IPS-15b (cell line): ENCODE results near the gene HAUS7.

Experiments used
- H3K27me3 ChIP-seq: one replicate; pipeline ENCODE4 v1.6.1; 2013; ENCODE audit warnings: low read length; ENCODE audit not compliant: control insufficient read depth, insufficient read depth
- H3K36me3 ChIP-seq: one replicate; pipeline ENCODE4 v1.6.1; 2013; ENCODE audit warnings: low read length; ENCODE audit not compliant: control insufficient read depth, insufficient read depth
- H3K4me1 ChIP-seq: one replicate; pipeline ENCODE4 v1.6.1; 2013; ENCODE audit warnings: mild to moderate bottlenecking, low read length; ENCODE audit not compliant: control insufficient read depth, insufficient read depth
- H3K4me3 ChIP-seq: one replicate; pipeline ENCODE4 v1.5.1; 2013; ENCODE audit warnings: low read depth, low read length
- H3K9ac ChIP-seq: one replicate; pipeline ENCODE4 v1.6.1; 2013; ENCODE audit warnings: low read depth, mild to moderate bottlenecking, low read length
- H3K9me3 ChIP-seq: one replicate; pipeline ENCODE4 v1.6.1; 2013; ENCODE audit warnings: mild to moderate bottlenecking, low read length; ENCODE audit not compliant: control insufficient read depth, insufficient read depth

The HAUS7 gene

DNA sequence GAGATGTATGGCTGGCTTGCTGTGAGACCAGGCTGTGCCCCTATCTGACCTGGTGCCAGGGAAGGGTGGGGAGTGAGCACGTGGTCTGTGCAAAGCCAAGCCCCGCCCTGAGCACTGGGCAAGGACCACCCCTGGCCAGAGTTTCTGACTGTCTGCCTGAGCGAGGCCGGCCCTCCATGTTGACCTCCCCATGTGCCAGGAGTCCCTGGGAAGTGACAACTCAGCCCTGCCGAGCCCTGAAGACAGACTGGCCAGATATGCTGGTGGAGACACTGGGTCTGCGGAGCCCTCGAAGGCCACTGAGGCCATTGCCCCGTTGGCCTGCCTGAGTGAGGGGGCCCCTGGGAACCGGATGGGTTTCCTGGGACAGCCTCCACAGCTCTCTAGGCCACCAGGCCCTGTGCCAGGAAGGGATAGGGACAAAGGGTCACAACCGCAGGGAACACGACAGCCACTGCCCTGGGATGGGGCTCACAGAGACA is 17.3 kb upstream of the HAUS7 start:
- Histone ChIP-seq H3K4me1 (no peaks in the 10 kb centered on the region), H3K9me3 (no peaks in the 10 kb centered on the region), H3K9ac (no peak overlapping the region), H3K27me3 (no peaks in the 10 kb centered on the region), H3K4me3 (no peak overlapping the region), H3K36me3 (no peaks in the 10 kb centered on the region)

GRCh38 chrX:153486171-153486570 is 15.8 kb upstream of the HAUS7 start:
- Histone ChIP-seq H3K4me1 (no peaks in the 10 kb centered on the region), H3K27me3 (no peaks in the 10 kb centered on the region), H3K4me3 (no peak overlapping the region), H3K36me3 (no peaks in the 10 kb centered on the region), H3K9me3 (no peaks in the 10 kb centered on the region), H3K9ac (no peak overlapping the region)

- Histone ChIP-seq H3K9me3 (no peaks in the 10 kb centered on the region), H3K4me1 (no peaks in the 10 kb centered on the region), H3K4me3 (no peak overlapping the region), H3K36me3 (no peaks in the 10 kb centered on the region), H3K9ac (no peak overlapping the region), H3K27me3 (no peaks in the 10 kb centered on the region)
Measured at GRCh38 chrX:153485396-153486080, 15.2 kb upstream of the HAUS7 start.

- no peak overlapping the region for H3K9ac ChIP-seq
- no peaks in the 10 kb centered on the region for H3K36me3 ChIP-seq
- H3K27me3 ChIP-seq = no peaks in the 10 kb centered on the region
- H3K4me1 ChIP-seq = peaks cover 2% of the 10 kb centered on the region
- peaks cover 2% of the 10 kb centered on the region for H3K9me3 ChIP-seq
- H3K4me3 ChIP-seq = no peak overlapping the region
Measured at GRCh38 chrX:153482376-153483015, 12.1 kb upstream of the HAUS7 start.

DNA sequence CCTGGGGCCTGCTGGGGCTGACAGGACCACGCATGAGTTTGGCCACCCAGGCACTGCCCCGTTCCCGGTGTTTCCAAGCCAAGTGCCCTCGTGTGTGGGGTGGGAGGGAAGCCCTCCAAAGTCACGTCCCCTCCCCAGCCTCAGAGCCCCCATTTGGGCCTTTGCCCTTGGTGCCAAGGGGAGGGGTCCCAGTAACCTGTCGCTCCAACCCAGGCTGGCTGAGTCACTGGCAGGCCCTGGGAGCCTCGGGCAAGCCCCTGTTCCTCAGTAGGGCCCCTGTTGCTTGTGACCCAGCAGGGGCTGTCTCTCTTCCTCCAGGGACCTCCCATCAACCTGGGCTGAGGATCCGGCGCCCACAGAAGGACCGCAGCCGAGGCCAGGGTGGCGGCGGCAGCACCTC is 10.7 kb upstream of the HAUS7 start:
- Histone ChIP-seq H3K4me1 (peaks cover 4% of the 10 kb centered on the region), H3K27me3 (peaks cover 4% of the 10 kb centered on the region), H3K36me3 (no peaks in the 10 kb centered on the region), H3K4me3 (no peak overlapping the region), H3K9ac (no peak overlapping the region), H3K9me3 (peaks cover 5% of the 10 kb centered on the region)

DNA sequence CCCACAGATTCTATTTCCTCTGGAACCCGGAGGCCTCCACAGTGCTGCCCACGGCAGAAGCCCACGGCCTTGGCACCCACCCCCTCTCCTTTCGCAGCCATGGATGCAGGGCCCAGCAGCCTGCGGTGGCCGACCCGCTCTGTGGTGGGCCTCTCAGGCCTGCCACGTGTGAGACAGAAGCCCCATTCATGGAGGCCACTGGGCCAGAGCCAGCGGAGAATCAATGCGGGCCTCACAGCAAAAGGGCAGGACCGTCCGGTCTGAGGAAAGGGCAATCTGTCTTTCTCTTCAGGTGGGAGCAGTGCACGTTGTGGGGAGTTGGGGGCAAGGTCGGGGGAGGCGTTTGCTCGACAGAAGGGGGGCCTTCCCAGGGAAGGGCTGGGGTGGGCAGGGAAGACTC is 8.4 kb upstream of the HAUS7 start:
- Histone ChIP-seq H3K4me3 (no peak overlapping the region), H3K27me3 (peaks cover 10% of the 10 kb centered on the region), H3K4me1 (peaks cover 4% of the 10 kb centered on the region), H3K9me3 (peaks cover 5% of the 10 kb centered on the region), H3K36me3 (no peaks in the 10 kb centered on the region), H3K9ac (no peak overlapping the region)

DNA sequence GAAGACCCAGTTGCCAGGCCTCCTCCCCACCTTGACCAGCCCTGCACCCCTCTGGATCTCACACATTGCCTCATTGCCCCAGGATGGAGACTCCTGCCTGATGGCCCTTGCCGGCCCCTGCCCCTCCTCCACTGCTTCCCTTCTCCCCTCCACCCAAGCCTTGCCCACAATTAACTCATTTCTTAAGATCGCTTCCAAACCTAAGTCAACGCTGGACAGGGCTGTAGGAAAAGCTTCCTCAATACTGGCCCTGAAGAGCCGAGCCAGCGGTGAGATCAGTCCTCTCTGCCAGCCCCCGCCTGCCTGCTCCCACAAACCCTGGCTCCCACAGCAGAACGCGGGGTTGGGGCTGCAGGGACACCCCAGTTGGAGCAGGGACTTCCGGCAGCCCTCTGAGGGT is 7.5 kb upstream of the HAUS7 start:
- Histone ChIP-seq H3K4me3 (no peak overlapping the region), H3K27me3 (peaks cover 10% of the 10 kb centered on the region), H3K9ac (no peak overlapping the region), H3K36me3 (no peaks in the 10 kb centered on the region), H3K4me1 (peaks cover 4% of the 10 kb centered on the region), H3K9me3 (peaks cover 5% of the 10 kb centered on the region)

GRCh38 chrX:153477364-153477857 is 7.0 kb upstream of the HAUS7 start:
- H3K9ac ChIP-seq = no peak overlapping the region
- peaks cover 5% of the 10 kb centered on the region for H3K9me3 ChIP-seq
- H3K27me3 ChIP-seq = peaks cover 10% of the 10 kb centered on the region
- H3K4me1 ChIP-seq = peaks cover 4% of the 10 kb centered on the region
- no peaks in the 10 kb centered on the region for H3K36me3 ChIP-seq
- no peak overlapping the region for H3K4me3 ChIP-seq

GRCh38 chrX:153476666-153477363 is 6.4 kb upstream of the HAUS7 start:
- H3K4me3 ChIP-seq = no peak overlapping the region
- no peak overlapping the region for H3K9ac ChIP-seq
- H3K27me3 ChIP-seq = peaks cover 10% of the 10 kb centered on the region

DNA sequence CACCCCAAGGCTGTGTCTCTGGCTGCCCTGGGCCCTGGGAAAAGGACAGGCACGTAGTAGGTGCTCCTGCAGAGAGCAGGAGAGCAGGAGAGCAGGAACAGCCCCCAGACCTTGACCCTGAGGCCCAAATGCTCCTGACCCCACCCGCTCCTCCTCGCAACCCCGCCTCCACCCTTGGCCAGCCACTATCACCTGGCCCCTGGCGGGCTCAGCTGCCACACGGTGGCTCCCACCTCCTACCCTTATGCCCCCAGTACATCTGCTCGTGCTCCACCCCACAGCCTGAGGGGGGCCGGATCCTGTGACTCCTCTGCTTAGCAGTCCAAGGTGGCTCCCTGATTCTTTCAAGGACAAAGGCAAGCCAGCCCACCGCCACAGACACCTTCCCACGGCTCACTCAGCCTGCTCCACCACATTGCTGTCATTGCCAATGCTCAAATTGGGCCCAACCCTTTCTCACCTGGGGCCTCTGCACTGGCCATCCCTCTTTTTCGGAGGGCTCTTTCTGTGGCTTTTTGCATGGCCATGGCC is 5.4 kb upstream of the HAUS7 start:
- Histone ChIP-seq H3K9ac (no peak overlapping the region), H3K4me3 (no peak overlapping the region), H3K9me3 (peaks cover 5% of the 10 kb centered on the region), H3K36me3 (no peaks in the 10 kb centered on the region), H3K27me3 (peaks cover 10% of the 10 kb centered on the region), H3K4me1 (peaks cover 4% of the 10 kb centered on the region)

More at GRCh38 chrX:153476666-153477363, 6.4 kb upstream of the HAUS7 start:
- peaks cover 4% of the 10 kb centered on the region for H3K4me1 ChIP-seq
- H3K9me3 ChIP-seq = peaks cover 5% of the 10 kb centered on the region
- no peaks in the 10 kb centered on the region for H3K36me3 ChIP-seq

DNA sequence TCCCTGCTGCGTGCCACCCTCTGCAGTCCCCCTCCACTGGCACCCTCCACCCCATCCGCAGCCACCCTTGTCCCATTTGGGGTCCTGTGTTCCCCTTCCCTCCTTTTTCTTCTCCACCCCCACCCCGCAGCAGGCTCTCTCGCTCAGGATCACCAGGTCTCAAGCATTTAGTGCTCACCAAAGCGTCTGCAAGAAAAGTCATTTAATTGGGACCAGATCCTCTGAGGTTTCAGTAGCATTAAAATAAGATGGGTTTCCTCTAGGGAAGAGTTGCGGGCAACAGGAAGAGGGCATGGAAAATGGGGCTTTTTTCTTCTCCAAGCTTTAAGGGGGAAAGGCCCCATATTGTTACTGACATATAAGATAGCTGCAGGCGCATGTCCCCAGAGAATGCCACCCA is 4.9 kb upstream of the HAUS7 start:
- Histone ChIP-seq H3K9me3 (peaks cover 5% of the 10 kb centered on the region), H3K4me3 (no peak overlapping the region), H3K9ac (no peak overlapping the region), H3K36me3 (no peaks in the 10 kb centered on the region), H3K27me3 (peaks cover 10% of the 10 kb centered on the region), H3K4me1 (peaks cover 4% of the 10 kb centered on the region)
